Hepatocyte (in vitro differentiated cells): Measurements from ENCODE around the gene PCDHA4. TPM values are rescaled to one million over a fixed set of nuclear protein-coding genes. Genes with fewer than 3 reads are reported as not detected.
"Not testable (repeated sequence)": the region's sequence is repeated elsewhere in the genome, so short reads cannot be mapped to it uniquely, and the experiment has no call there.

Experiments
- DNase-seq: peaks from one replicate; pipeline ENCODE4 v3.0.0-alpha.2; 2016; ENCODE audit warnings: low spot score
- H2AFZ ChIP-seq: fragments of 200-600 bp; sonication (generic); 2 replicates; pipeline ENCODE4 v1.6.0; 2016; ENCODE audit warnings: antibody characterized with exemption, mild to moderate bottlenecking
- H3K27ac ChIP-seq: fragments of 200-600 bp; sonication (generic); 2 replicates; pipeline ENCODE4 v1.5.1; 2016; ENCODE audit warnings: mild to moderate bottlenecking
- H3K27me3 ChIP-seq: fragments of 200-600 bp; sonication (generic); 2 replicates; pipeline ENCODE4 v1.6.1; 2016
- H3K36me3 ChIP-seq: fragments of 200-600 bp; sonication (generic); replicated peaks from 2 replicates; pipeline ENCODE4 v1.5.1; 2016; ENCODE audit warnings: low read depth; ENCODE audit not compliant: insufficient read depth
- H3K4me1 ChIP-seq: fragments of 200-600 bp; sonication (generic); 2 replicates; pipeline ENCODE4 v1.5.1; 2016; ENCODE audit warnings: mild to moderate bottlenecking, moderate library complexity; ENCODE audit not compliant: insufficient read depth
- H3K4me2 ChIP-seq: fragments of 200-600 bp; sonication (generic); 2 replicates; pipeline ENCODE4 v1.6.0; 2016
- H3K4me3 ChIP-seq: fragments of 200-600 bp; sonication (generic); 2 replicates; pipeline ENCODE4 v1.5.1; 2016; ENCODE audit warnings: mild to moderate bottlenecking
- H3K79me2 ChIP-seq: fragments of 200-600 bp; sonication (generic); 2 replicates; pipeline ENCODE4 v1.6.0; 2017; ENCODE audit warnings: mild to moderate bottlenecking
- H3K9me2 ChIP-seq: fragments of 200-600 bp; sonication (generic); replicated peaks from 2 replicates; pipeline ENCODE4 v1.6.0; 2017; ENCODE audit warnings: mild to moderate bottlenecking; ENCODE audit not compliant: insufficient read depth
- H3K9me3 ChIP-seq: fragments of 200-600 bp; sonication (generic); 2 replicates; pipeline ENCODE4 v1.5.1; 2016; ENCODE audit warnings: low read depth, mild to moderate bottlenecking
- H4K20me1 ChIP-seq: fragments of 200-600 bp; sonication (generic); 2 replicates; pipeline ENCODE4 v1.6.0; 2016; ENCODE audit warnings: mild to moderate bottlenecking; ENCODE audit not compliant: insufficient read depth, poor library complexity, severe bottlenecking
- CTCF ChIP-seq: fragments of 200-600 bp; sonication (generic); IDR thresholded peaks from 2 replicates; pipeline ENCODE4 v1.5.1; 2016; ENCODE audit warnings: antibody characterized with exemption, mild to moderate bottlenecking; ENCODE audit not compliant: poor library complexity
- EZH2 ChIP-seq: fragments of 200-600 bp; sonication (generic); IDR thresholded peaks from 2 replicates; pipeline ENCODE4 v1.6.1; 2016; ENCODE audit warnings: antibody characterized with exemption, mild to moderate bottlenecking, borderline replicate concordance
- EZH2phosphoT487 ChIP-seq: fragments of 200-600 bp; sonication (generic); IDR thresholded peaks from one replicate; pipeline ENCODE4 v1.6.1; 2018; ENCODE audit warnings: antibody characterized with exemption, mild to moderate bottlenecking, low read depth, moderate library complexity; ENCODE audit not compliant: unreplicated experiment, severe bottlenecking
- WGBS: methylation state at CpG from one replicate; pipeline ENCODE4 v1.1.6; 2016; ENCODE audit warnings: low lambda C conversion rate; ENCODE audit errors: missing lambda C conversion rate; 5-methylcytosine and 5-hydroxymethylcytosine counted together
- polyA plus RNA-seq: library from polyadenylated mRNA; unstranded; fragments of >200 nt; fragmentation: Nextera tagmentation; extraction: Ambion mirVana; gene quantifications from 2 replicates; pipeline ENCODE4 v1.2.1, GENCODE V29; 2016
- total RNA-seq: library from RNA; depleted of rRNA; stranded (reverse); fragments of >200 nt; gene quantifications from 2 replicates; pipeline ENCODE4 v1.2.3, GENCODE V29; 2014

Gene PCDHA4
- total and polyA plus RNA-seq, 2 experiments from 2014 or later = 9.1 to 30.0 TPM

GRCh38 chr5:140849831-140850634, 43.2 kb downstream of the PCDHA4 start:
- not testable (repeated sequence) for H3K36me3 ChIP-seq, H3K79me2 ChIP-seq, H3K4me1 ChIP-seq, H3K9me2 ChIP-seq, H3K27ac ChIP-seq, H3K4me2 ChIP-seq, DNase-seq, H4K20me1 ChIP-seq, H3K4me3 ChIP-seq, H3K9me3 ChIP-seq, H2AFZ ChIP-seq, H3K27me3 ChIP-seq
- over 99% methylated on average over 95 of the region's 101 CpGs for WGBS

- Histone ChIP-seq H2AFZ (peak within 1 kb of the TSS; percentile 56), H3K9me3 (peaks cover 7% of the 10 kb centered on the region), H3K27ac (peak within 1 kb of the TSS; percentile 64), H3K9me2 (no peaks in the 10 kb centered on the region), H3K4me3 (peak within 1 kb of the TSS; percentile 4), H4K20me1 (no peaks in the 10 kb centered on the region), H3K79me2 (no peaks in the 10 kb centered on the region), H3K36me3 (no peaks in the 10 kb centered on the region), H3K4me2 (peak within 1 kb of the TSS; percentile 41), H3K4me1 (no peaks in the 10 kb centered on the region), H3K27me3 (no peaks in the 10 kb centered on the region)
- TF ChIP-seq EZH2 (no peak), CTCF (peak; percentile 60)
- 24% methylated on average over 44 of the region's 44 CpGs for WGBS
- DNase-seq = peak; percentile 72
Observed at GRCh38 chr5:140855772-140856674, 49.2 kb downstream of the PCDHA4 start, which contains the start of gene PCDHA10. PCDHA10 (plus strand) TSS chr5:140855897; CDS start chr5:140856049, 152 bp downstream.

GRCh38 chr5:140857177-140857986, 50.5 kb downstream of the PCDHA4 start:
- no peak for TF ChIP-seq EZH2phosphoT487
- no peak for TF ChIP-seq EZH2
- no peak for TF ChIP-seq CTCF
- Histone ChIP-seq H3K4me3 (no peak overlapping the region), H2AFZ (no peak overlapping the region), H3K27ac (no peak overlapping the region), H3K9me2 (no peaks in the 10 kb centered on the region), H4K20me1 (no peaks in the 10 kb centered on the region), H3K36me3 (no peaks in the 10 kb centered on the region), H3K9me3 (peaks cover 11% of the 10 kb centered on the region), H3K27me3 (no peaks in the 10 kb centered on the region), H3K4me2 (no peak overlapping the region), H3K4me1 (no peaks in the 10 kb centered on the region), H3K79me2 (no peaks in the 10 kb centered on the region)
- DNase-seq = no peak
- over 99% methylated on average over 87 of the region's 94 CpGs for WGBS
